CD4-positive, alpha-beta T cell (primary cell): ENCODE data around the gene AKAP8L. TPM values are rescaled to one million over a fixed set of nuclear protein-coding genes. Genes with fewer than 3 reads are reported as not detected.
A peak's percentile ranks its signal among the peaks of the same experiment; 100 is the strongest.

Source experiments
- ATAC-seq: fragments of 200-7000 bp; cut with Tn5 transposase; one replicate; pipeline ENCODE4 v1.10.0; 2022; ENCODE audit warnings: mild to moderate bottlenecking; ENCODE audit not compliant: poor library complexity
- CTCF ChIA-PET: fragments of 350-600 bp; sonication (Branson Sonifier 250); formaldehyde crosslinking; loops from one replicate; lab custom pipeline; 2021; ENCODE audit warnings: antibody characterized with exemption, inconsistent platforms; lab: Charles Lee
- POLR2A ChIA-PET: fragments of 350-600 bp; sonication (Branson Sonifier 250); formaldehyde crosslinking; loops from one replicate; lab custom pipeline; 2021; ENCODE audit warnings: antibody characterized with exemption, inconsistent platforms; lab: Charles Lee
- DNase-seq, 14 experiments: peaks; one replicate each; pipeline ENCODE4 v3.0.0-alpha.2; 2013 to 2020; ENCODE audit warnings: mixed read lengths in 2 of 14
- H3K27ac ChIP-seq, 2 donors: one replicate each; pipeline versions ENCODE4 v1.5.1 to v1.7.0; 2013; ENCODE audit warnings: low read length in 2 of 2, low read depth in 1 of 2, mild to moderate bottlenecking in 1 of 2
- H3K27me3 ChIP-seq, 2 experiments: 1 replicate in 1 of 2; 2 replicates in 1 of 2; pipeline versions ENCODE4 v1.6.1 to v1.7.0; 2013; ENCODE audit warnings: low read length in 2 of 2, control low read depth in 1 of 2, mild to moderate bottlenecking in 1 of 2, moderate library complexity in 1 of 2; ENCODE audit not compliant: insufficient read depth in 2 of 2, control insufficient read depth in 1 of 2
- H3K36me3 ChIP-seq: one replicate; pipeline ENCODE4 v1.6.1; 2013; ENCODE audit warnings: low read length, control low read depth; ENCODE audit not compliant: insufficient read depth
- H3K4me1 ChIP-seq: one replicate; pipeline ENCODE4 v1.6.1; 2013; ENCODE audit warnings: low read length, control low read depth; ENCODE audit not compliant: insufficient read depth
- H3K4me3 ChIP-seq: one replicate; pipeline ENCODE4 v1.5.1; 2013; ENCODE audit warnings: mild to moderate bottlenecking, low read length, moderate library complexity
- H3K9me3 ChIP-seq, 2 experiments: 1 replicate in 1 of 2; 2 replicates in 1 of 2; pipeline versions ENCODE4 v1.6.1 to v1.7.0; 2013; ENCODE audit warnings: low read length in 2 of 2, mild to moderate bottlenecking in 2 of 2, control low read depth in 1 of 2, moderate library complexity in 1 of 2; ENCODE audit not compliant: control insufficient read depth in 1 of 2, insufficient read depth in 1 of 2
- H3K27ac Mint-ChIP-seq: one replicate; pipeline ENCODE4 v1.8.0; 2020; ENCODE audit warnings: mixed read lengths
- H3K27me3 Mint-ChIP-seq: one replicate; pipeline ENCODE4 v1.8.0; 2021; ENCODE audit warnings: mixed read lengths
- H3K36me3 Mint-ChIP-seq: one replicate; pipeline ENCODE4 v1.8.0; 2021; ENCODE audit warnings: low read depth, mixed read lengths
- H3K4me1 Mint-ChIP-seq: one replicate; pipeline ENCODE4 v1.8.0; 2021; ENCODE audit warnings: low read depth, mixed read lengths
- H3K4me3 Mint-ChIP-seq: one replicate; pipeline ENCODE4 v1.8.0; 2020; ENCODE audit warnings: mild to moderate bottlenecking, mixed read lengths
- H3K9me3 Mint-ChIP-seq: one replicate; pipeline ENCODE4 v1.8.0; 2020; ENCODE audit warnings: mixed read lengths
- CTCF ChIP-seq: fragments of 200-600 bp; IDR thresholded peaks from one replicate; pipeline ENCODE4 v1.8.0; 2022; ENCODE audit warnings: antibody characterized with exemption, mild to moderate bottlenecking
- intact Hi-C, 2 experiments: fragments of 100-400 bp; cut with DNase I in 1 of 2; cut with micrococcal nuclease in 1 of 2; formaldehyde crosslinking; loops; one replicate each; pipeline versions ENCODE4 v1.15.1 to v1.9.0; 2023 to 2025; cut with DNase I, micrococcal nuclease
- total RNA-seq, 174 experiments: library from RNA in 2 of 174; stranded (reverse) in 2 of 174; gene quantifications; one replicate each; pipeline ENCODE4 v1.2.3 and lab custom pipeline; 2021 to 2026

AKAP8L gene
- total RNA-seq, 2 experiments from 2014 or later: 157 to 162 TPM

GRCh38 chr19:15428956-15429824 lies 10.4 kb upstream of the AKAP8L start:
- H3K9me3 ChIP-seq: peaks cover 0 to 6% of the 10 kb centered on the region in 2 experiments
- Mint-ChIP-seq H3K27me3 (no peaks in the 10 kb centered on the region), H3K4me3 (peak overlapping the region; percentile 56), H3K4me1 (peaks cover 31% of the 10 kb centered on the region), H3K36me3 (peaks cover 41% of the 10 kb centered on the region), H3K9me3 (no peaks in the 10 kb centered on the region), H3K27ac (no peak overlapping the region)
- no peak overlapping the region for H3K27ac ChIP-seq
- ChIA-PET POLR2A (interaction anchor here (1.0 to 2.0 kb wide), 2 partner anchors 10 to 50 kb away, joined by 3 to 11 read pairs; partner anchors contain the start of gene AKAP8L), CTCF (interaction anchor here (0.6 to 2.7 kb wide), 2 partner anchors 10 to 338 kb away, joined by 4 to 12 read pairs; partner anchors contain the start of gene AKAP8L)
- H3K27me3 ChIP-seq: no peaks in the 10 kb centered on the region
- intact Hi-C loops: no loop called here
- no peak overlapping the region for H3K4me3 ChIP-seq
- DNase-seq: no peak
- TF ChIP-seq CTCF: no peak
- peaks cover 48% of the 10 kb centered on the region for H3K36me3 ChIP-seq
- H3K4me1 ChIP-seq: peaks cover 44% of the 10 kb centered on the region
- ATAC-seq: no peak

- DNase-seq: no peak
- ChIA-PET CTCF (interaction anchor here (2.7 kb wide), 1 partner anchor 9 kb away, joined by 12 read pairs; the partner anchor contains the start of gene AKAP8L), POLR2A (interaction anchor here (1.0 kb wide), 1 partner anchor 49 kb away, joined by 3 read pairs; no protein-coding TSS in a partner anchor)
- Histone ChIP-seq H3K27ac (no peak overlapping the region), H3K36me3 (peaks cover 59% of the 10 kb centered on the region), H3K27me3 (no peaks in the 10 kb centered on the region), H3K4me1 (peaks cover 37% of the 10 kb centered on the region), H3K9me3 (peaks cover 0 to 12% of the 10 kb centered on the region in 2 experiments), H3K4me3 (no peak overlapping the region)
- no peak overlapping the region for H3K4me3 Mint-ChIP-seq
- peaks cover 25% of the 10 kb centered on the region for H3K4me1 Mint-ChIP-seq
- H3K9me3 Mint-ChIP-seq: no peaks in the 10 kb centered on the region
- H3K36me3 Mint-ChIP-seq: peaks cover 47% of the 10 kb centered on the region
- intact Hi-C loops: no loop called here
- no peak overlapping the region for H3K27ac Mint-ChIP-seq
- no peak for TF ChIP-seq CTCF
- ATAC-seq: no peak
- no peaks in the 10 kb centered on the region for H3K27me3 Mint-ChIP-seq
These were observed 9.2 kb upstream of the AKAP8L start for GRCh38 chr19:15427991-15428471.

GRCh38 chr19:15427350-15427700 lies 8.5 kb upstream of the AKAP8L start:
- H3K36me3 Mint-ChIP-seq: peaks cover 51% of the 10 kb centered on the region
- H3K4me1 ChIP-seq: peaks cover 34% of the 10 kb centered on the region
- ChIA-PET CTCF (no interaction called here), POLR2A (no interaction called here)
- H3K9me3 Mint-ChIP-seq: no peaks in the 10 kb centered on the region
- peaks cover 0 to 17% of the 10 kb centered on the region in 2 experiments for H3K9me3 ChIP-seq
- peak overlapping the region in 1 of 2 donors; percentile 4 for H3K27ac ChIP-seq
- no peak overlapping the region for H3K4me3 ChIP-seq
- DNase-seq (no peak), ATAC-seq (no peak)
- intact Hi-C loops: no loop called here
- peaks cover 22% of the 10 kb centered on the region for H3K4me1 Mint-ChIP-seq
- no peaks in the 10 kb centered on the region for H3K27me3 Mint-ChIP-seq
- H3K36me3 ChIP-seq: peaks cover 67% of the 10 kb centered on the region
- H3K27me3 ChIP-seq: no peaks in the 10 kb centered on the region
- TF ChIP-seq CTCF: no peak
- H3K27ac Mint-ChIP-seq: no peak overlapping the region
- peak overlapping the region; percentile 20 for H3K4me3 Mint-ChIP-seq
